HG03066 (cell line): ENCODE measurements around the gene NDUFV1.
"Not testable (repeated sequence)": the region's sequence is repeated elsewhere in the genome, so short reads cannot be mapped to it uniquely, and the experiment has no call there.

Experiments used
- ATAC-seq: cut with Tn5 transposase; IDR thresholded peaks from one replicate; pipeline ENCODE4 v1.9.1; 2021; ENCODE audit warnings: low read depth; ENCODE audit not compliant: unreplicated experiment

Gene NDUFV1

DNA sequence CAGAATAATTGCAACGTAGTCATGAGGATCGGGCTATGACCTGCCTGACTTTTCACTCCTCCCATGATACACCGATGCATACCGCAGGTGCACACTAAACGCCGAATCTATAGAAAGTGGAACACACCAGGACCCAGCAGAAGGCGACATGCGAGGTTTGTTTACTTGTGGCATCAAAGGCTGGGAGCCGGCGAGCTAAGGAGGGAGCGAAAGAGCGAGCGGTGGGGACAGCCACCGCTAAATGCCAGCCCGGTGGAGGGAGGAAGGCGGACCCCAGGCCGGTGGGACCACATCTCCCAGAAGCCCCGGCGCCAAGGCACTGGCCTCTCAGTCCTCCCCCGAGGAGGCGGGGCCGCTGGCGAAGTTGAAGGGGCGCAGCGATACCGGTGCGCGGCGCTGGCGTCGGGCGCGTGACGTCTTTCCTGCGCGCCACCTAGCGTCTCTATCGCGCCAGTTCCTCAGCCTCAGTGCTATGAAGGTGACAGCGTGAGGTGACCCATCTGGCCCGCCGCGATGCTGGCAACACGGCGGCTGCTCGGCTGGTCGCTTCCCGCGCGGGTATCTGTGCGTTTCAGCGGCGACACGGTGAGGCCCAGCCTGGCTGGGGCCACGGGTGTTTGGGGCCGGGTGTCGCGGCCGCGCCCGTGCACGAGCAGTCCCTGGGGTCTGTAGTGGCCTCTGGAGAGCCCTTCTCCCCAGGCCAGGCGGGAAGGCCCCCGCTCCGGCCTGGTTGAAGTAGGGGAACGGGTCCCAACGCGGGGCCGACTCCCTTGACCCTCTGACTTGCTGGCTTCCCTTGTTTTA lies at the start of gene NDUFV1:
Gene NDUFV1, plus strand, starts transcription at position 445 of the 804 bp plus-strand sequence. Its CDS starts 69 bp downstream, at position 514.
- ATAC-seq = peak; percentile 77

DNA sequence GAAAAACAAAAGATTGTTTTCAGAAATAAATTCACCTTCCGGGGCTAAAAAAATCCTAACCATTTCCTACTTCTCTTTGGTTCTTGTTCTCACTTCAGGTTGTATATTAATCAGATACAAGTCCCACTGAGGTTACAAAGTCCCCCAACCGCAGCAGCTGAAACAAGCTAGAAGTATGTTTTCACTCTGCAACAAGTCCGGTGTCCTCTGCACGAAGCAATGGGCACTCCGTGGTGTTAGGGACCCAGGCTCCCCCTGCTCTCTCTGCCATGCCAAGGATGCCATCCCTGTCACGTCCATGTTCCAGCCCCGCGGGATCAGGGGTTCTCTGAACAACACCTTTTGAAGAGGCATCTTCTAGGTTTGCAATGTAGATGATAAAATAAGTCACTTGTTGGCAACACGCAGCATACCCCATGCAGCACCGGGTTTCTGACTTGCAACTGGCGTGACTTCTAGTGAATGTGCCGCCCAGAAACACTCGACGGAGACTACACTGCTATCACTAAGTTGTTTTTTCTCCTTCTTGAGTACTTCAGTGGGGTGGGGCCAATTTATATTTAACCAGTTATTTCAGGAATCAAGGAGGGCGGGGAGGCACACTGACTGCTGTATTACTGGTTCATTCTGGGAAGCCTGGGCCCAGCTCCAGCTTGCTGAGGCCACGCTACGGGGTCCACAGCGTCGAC lies 48.5 kb upstream of the NDUFV1 start:
- ATAC-seq = peak; percentile 52

- ATAC-seq = no peak
These were observed 44.6 kb upstream of the NDUFV1 start for GRCh38 chr11:67561971-67562619.

DNA sequence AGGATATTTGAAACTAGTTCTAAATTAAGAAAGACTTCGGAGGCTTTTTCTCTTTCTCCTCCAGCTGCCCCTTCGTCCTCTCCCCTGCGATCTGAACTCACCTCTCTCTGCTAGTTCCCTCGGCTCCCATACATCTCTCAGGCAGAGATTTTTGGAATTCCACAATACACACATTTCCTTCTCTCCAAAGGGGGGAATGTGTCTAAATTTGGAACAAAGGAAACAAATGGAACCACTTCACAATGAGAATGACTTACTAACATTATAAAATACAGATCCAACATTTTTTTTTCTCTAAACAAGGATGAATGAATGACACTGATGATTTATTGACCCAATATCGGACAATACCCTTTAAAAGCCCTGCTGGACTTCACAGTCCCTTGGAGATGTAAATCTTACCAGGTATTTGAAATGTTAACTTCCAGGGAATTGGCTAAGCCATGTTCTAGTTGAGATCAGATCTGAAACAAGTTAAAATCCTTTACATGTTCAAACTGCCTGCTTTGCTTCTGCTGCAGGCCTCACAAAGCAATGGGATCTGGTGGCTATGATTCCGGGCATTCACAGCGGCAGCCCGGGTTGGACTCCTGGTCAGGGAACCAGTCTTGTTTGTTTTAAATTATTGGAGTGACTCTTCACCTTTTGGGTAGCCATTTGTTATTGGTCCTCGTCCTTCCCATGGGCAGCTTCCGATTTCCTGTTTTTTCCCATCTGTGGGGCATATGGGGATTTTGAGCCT lies 43.6 kb upstream of the NDUFV1 start:
- ATAC-seq = no peak

DNA sequence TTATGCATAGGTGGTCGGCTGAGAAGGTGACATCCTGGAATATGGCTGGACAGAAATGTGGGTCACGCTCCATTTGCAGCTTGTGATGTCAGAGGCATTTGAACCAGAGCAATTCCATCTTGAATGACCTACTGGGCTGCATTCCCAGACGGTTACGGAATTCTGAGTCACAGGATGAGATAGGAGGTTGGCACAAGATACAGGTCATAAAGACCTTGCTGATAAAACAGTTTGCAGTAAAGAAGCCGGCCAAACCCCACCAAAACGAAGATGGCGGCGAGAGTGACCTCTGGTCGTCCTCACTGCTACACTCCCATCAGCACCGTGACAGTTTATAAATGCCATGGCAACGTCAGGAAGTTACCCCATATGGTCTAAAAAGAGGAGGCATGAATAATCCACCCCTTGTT lies 43.0 kb upstream of the NDUFV1 start:
- ATAC-seq = not testable (repeated sequence)

DNA sequence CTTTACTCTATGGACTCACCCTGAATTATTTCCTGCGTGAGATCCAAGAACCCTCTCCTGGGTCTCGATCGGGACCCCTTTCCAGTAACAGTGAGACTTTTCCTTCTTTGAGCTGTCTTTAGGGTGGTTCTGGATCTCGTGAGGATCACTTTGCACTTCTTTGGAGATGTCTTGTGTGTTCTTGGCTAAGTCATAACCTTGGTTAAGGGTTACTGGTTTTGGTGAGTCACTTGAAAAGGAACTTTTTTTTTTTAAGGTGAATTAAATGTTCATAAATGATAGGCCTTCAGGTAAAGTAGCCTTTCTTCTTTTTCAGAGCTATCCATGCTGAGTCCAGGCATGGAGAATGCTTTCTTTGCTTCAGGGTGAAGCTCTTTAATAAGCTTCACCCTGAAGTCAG lies 42.5 kb upstream of the NDUFV1 start:
- no peak for ATAC-seq

- ATAC-seq = no peak
These were observed 35.3 kb upstream of the NDUFV1 start for GRCh38 chr11:67571443-67571842.

DNA sequence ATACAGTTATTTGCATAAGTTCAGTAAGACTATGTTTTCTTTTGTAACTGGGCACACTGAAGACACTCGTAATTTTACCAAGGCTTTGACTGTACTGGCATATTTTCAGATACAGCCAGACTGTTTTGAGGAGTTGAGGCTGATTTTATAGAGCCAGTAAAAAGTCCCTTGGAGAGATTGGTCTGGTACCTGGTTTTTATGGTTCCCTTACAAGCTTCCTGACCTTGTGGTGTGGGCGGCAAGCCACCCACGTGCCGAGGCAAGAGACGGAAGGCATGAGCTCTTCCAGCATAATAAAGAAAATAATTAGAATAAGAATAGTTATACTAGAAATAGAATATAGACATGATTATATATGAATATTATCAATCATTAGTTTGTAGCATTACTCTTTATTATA lies 34.4 kb upstream of the NDUFV1 start:
- ATAC-seq = no peak

DNA sequence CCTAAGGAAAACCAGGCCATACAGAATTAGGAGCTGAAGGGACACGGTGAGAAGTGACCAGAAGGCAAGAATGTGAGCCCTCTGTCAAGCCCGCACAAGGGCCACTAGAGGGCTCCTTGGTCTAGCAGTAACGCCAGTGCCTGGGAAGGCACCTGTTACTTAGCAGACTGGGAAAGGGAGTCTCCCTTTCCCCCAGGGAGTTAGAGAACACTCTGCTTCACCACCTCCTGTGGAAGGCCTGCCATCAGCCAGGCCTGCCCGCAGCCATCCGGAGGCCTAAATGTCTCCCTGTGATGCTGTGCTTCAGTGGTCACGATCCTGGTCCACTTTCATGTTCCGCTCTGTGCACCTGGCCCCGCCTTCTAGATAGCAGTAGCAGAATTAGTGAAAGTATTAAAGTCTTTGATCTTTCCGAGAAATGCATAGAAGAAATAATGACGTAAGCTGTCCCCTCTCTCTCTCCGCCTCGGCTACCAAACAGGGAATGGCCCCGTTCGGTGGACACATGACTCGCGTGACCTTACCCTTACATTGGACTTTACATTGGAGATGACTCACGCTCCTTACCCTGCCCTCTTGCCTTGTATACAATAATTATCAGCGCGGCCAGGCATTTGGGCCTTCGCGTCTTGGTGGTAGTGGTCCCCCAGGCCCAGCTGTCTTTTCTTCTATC lies 33.9 kb upstream of the NDUFV1 start:
- ATAC-seq = no peak

DNA sequence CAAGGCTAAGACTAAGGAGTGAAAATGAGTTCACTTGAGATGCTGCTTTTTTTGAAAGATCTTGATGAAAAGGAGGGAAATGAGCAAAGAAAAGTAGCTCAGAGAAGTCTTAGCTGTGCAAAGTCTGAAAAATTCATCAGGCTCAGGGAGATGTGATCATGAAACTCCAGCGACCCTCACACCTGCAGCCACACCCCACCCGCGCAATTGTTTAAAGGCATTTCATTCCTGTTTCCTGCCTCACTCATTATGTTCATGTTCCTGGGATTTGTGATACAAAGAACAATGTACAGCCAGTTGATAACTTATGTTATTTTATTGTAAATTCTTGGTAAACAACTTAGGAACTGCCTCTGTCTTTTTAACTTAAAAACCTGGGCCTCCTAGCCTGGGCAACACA lies 31.8 kb upstream of the NDUFV1 start:
- no peak for ATAC-seq

GRCh38 chr11:67576735-67577475 lies 29.8 kb upstream of the NDUFV1 start:
- no peak for ATAC-seq

DNA sequence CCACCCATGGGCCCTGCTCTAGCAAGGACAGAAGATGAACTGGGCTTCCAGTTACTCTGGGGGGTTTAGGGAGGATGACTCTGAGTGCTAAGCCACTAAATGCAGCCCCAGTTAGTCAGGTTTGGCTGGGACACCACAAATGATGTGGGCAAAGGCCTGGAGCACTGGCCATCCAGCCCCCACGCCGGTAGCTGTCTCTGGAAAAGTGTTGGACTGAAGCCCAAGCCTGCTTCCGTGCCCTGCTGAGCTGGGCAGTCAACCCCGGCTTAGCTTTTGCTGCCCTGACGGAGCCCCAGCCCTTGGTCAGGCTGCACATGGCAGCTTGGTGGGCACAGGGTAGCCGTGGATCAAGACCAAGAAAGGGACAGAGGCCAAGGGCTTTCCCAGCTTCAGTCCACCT lies 28.8 kb upstream of the NDUFV1 start:
- no peak for ATAC-seq

- no peak for ATAC-seq
These were observed 25.3 kb upstream of the NDUFV1 start for GRCh38 chr11:67581469-67581868.

DNA sequence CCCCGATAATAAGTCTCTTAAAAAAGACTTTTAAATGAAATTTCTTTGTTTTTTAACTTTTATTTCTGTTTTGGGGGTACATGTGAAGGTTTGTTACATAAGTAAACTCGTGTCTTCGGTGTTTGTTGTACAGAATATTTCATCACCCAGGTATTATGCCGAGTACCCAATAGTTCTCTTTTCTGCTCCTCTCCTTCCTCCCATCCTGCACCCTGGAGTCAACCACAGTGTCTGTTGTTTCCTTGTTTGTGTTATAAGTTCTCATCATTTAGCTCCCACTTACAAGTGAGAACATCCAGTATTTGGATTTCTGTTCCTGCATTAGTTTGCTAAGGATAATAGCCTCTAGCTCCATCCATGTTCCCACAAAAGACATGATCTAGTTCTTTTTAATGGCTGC lies 24.7 kb upstream of the NDUFV1 start:
- ATAC-seq = no peak

DNA sequence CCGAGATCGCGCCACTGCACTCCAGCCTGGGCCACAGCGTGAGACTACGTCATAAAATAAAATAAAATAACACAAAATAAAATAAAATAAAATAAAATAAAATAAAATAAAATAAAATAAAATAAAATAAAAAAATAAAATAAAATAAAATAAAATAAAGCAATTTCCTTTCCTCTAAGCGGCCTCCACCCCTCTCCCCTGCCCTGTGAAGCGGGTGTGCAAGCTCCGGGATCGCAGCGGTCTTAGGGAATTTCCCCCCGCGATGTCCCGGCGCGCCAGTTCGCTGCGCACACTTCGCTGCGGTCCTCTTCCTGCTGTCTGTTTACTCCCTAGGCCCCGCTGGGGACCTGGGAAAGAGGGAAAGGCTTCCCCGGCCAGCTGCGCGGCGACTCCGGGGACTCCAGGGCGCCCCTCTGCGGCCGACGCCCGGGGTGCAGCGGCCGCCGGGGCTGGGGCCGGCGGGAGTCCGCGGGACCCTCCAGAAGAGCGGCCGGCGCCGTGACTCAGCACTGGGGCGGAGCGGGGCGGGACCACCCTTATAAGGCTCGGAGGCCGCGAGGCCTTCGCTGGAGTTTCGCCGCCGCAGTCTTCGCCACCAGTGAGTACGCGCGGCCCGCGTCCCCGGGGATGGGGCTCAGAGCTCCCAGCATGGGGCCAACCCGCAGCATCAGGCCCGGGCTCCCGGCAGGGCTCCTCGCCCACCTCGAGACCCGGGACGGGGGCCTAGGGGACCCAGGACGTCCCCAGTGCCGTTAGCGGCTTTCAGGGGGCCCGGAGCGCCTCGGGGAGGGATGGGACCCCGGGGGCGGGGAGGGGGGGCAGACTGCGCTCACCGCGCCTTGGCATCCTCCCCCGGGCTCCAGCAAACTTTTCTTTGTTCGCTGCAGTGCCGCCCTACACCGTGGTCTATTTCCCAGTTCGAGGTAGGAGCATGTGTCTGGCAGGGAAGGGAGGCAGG lies 23.2 kb upstream of the NDUFV1 start, which contains the start of gene GSTP1:
Gene GSTP1, plus strand, starts transcription at position 566 of the 958 bp plus-strand sequence. Its CDS starts 32 bp downstream, at position 598.
- peak; percentile 63 for ATAC-seq

DNA sequence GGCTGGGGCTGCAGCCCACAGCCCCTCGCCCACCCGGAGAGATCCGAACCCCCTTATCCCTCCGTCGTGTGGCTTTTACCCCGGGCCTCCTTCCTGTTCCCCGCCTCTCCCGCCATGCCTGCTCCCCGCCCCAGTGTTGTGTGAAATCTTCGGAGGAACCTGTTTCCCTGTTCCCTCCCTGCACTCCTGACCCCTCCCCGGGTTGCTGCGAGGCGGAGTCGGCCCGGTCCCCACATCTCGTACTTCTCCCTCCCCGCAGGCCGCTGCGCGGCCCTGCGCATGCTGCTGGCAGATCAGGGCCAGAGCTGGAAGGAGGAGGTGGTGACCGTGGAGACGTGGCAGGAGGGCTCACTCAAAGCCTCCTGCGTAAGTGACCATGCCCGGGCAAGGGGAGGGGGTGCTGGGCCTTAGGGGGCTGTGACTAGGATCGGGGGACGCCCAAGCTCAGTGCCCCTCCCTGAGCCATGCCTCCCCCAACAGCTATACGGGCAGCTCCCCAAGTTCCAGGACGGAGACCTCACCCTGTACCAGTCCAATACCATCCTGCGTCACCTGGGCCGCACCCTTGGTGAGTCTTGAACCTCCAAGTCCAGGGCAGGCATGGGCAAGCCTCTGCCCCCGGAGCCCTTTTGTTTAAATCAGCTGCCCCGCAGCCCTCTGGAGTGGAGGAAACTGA lies 22.4 kb upstream of the NDUFV1 start:
- no peak for ATAC-seq

DNA sequence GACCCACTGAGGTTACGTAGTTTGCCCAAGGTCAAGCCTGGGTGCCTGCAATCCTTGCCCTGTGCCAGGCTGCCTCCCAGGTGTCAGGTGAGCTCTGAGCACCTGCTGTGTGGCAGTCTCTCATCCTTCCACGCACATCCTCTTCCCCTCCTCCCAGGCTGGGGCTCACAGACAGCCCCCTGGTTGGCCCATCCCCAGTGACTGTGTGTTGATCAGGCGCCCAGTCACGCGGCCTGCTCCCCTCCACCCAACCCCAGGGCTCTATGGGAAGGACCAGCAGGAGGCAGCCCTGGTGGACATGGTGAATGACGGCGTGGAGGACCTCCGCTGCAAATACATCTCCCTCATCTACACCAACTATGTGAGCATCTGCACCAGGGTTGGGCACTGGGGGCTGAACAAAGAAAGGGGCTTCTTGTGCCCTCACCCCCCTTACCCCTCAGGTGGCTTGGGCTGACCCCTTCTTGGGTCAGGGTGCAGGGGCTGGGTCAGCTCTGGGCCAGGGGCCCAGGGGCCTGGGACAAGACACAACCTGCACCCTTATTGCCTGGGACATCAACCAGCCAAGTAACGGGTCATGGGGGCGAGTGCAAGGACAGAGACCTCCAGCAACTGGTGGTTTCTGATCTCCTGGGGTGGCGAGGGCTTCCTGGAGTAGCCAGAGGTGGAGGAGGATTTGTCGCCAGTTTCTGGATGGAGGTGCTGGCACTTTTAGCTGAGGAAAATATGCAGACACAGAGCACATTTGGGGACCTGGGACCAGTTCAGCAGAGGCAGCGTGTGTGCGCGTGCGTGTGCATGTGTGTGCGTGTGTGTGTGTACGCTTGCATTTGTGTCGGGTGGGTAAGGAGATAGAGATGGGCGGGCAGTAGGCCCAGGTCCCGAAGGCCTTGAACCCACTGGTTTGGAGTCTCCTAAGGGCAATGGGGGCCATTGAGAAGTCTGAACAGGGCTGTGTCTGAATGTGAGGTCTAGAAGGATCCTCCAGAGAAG lies 21.6 kb upstream of the NDUFV1 start:
- no peak for ATAC-seq
